HEK293 (cell line): ENCODE results near the gene P2RX4.

ENCODE experiments used
- CTCF ChIA-PET: fragments of 350-600 bp; formaldehyde crosslinking; extraction: SDS; loops from one replicate; lab custom pipeline; 2021; ENCODE audit warnings: antibody characterized with exemption; lab: Yijun Ruan, JAX
- POLR2A ChIA-PET: fragments of 300-600 bp; formaldehyde crosslinking; extraction: SDS; loops from one replicate; lab custom pipeline; 2020; ENCODE audit warnings: antibody characterized with exemption, inconsistent platforms; lab: Yijun Ruan, JAX
- H3K27ac ChIP-seq: fragments of 200-500 bp; sonication (Bioruptor generic); 2 replicates; pipeline ENCODE4 v1.5.1; 2014; ENCODE audit warnings: low read depth, low read length, control low read depth, inconsistent platforms; ENCODE audit errors: extremely low read depth
- H3K36me3 ChIP-seq, 2 experiments: fragments of 200-500 bp in 1 of 2; sonication (Bioruptor generic) in 1 of 2; 1 replicate in 1 of 2; 2 replicates in 1 of 2; pipeline ENCODE4 v1.5.1; 2014 to 2017; ENCODE audit warnings: inconsistent platforms in 2 of 2, low read length in 2 of 2; ENCODE audit not compliant: control insufficient read depth in 2 of 2, insufficient read depth in 1 of 2
- H3K4me1 ChIP-seq: fragments of 200-500 bp; sonication (Bioruptor generic); 2 replicates; pipeline ENCODE4 v1.5.1; 2014; ENCODE audit warnings: mild to moderate bottlenecking, low read length, inconsistent platforms; ENCODE audit not compliant: control insufficient read depth, insufficient read depth
- H3K4me3 ChIP-seq: 2 replicates; pipeline ENCODE4 v1.5.1; 2011; ENCODE audit warnings: low read depth, mild to moderate bottlenecking, control low read depth, low read length, moderate library complexity
- H3K9me3 ChIP-seq: fragments of 200-500 bp; sonication (Bioruptor generic); 2 replicates; pipeline ENCODE4 v1.5.1; 2014; ENCODE audit warnings: low read depth, low read length, inconsistent platforms; ENCODE audit not compliant: control insufficient read depth, insufficient read depth
- EGR2 ChIP-seq: fragments of 450-650 bp; formaldehyde crosslinking; IDR thresholded peaks from 2 replicates; pipeline ENCODE4 v1.5.1; 2016; ENCODE audit warnings: low read depth, missing biosample characterization, missing genetic modification characterization
- SALL2 ChIP-seq: fragments of 450-650 bp; formaldehyde crosslinking; IDR thresholded peaks from 2 replicates; pipeline ENCODE4 v1.5.0; 2017; ENCODE audit warnings: missing biosample characterization, mild to moderate bottlenecking, missing genetic modification characterization, borderline replicate concordance
- SCRT2 ChIP-seq: fragments of 450-650 bp; formaldehyde crosslinking; IDR thresholded peaks from 2 replicates; pipeline ENCODE4 v1.5.1; 2016; ENCODE audit warnings: missing biosample characterization, missing genetic modification characterization
- TSHZ1 ChIP-seq: fragments of 450-650 bp; formaldehyde crosslinking; IDR thresholded peaks from 2 replicates; pipeline ENCODE4 v1.5.1; 2016; ENCODE audit warnings: missing biosample characterization, missing genetic modification characterization, borderline replicate concordance
- ZBTB17 ChIP-seq: fragments of 450-650 bp; formaldehyde crosslinking; IDR thresholded peaks from 2 replicates; pipeline ENCODE4 v1.5.1; 2016; ENCODE audit warnings: missing biosample characterization, missing genetic modification characterization
- ZFHX2 ChIP-seq: fragments of 450-650 bp; formaldehyde crosslinking; conservative IDR thresholded peaks from 2 replicates; pipeline ENCODE4 v1.5.1; 2016; ENCODE audit warnings: missing biosample characterization, missing genetic modification characterization
- ZNF114 ChIP-seq: fragments of 450-650 bp; formaldehyde crosslinking; IDR thresholded peaks from 2 replicates; pipeline ENCODE4 v1.5.0; 2017; ENCODE audit warnings: missing biosample characterization, missing genetic modification characterization
- ZNF121 ChIP-seq: fragments of 450-650 bp; formaldehyde crosslinking; IDR thresholded peaks from 2 replicates; pipeline ENCODE4 v1.5.1; 2016; ENCODE audit warnings: missing biosample characterization, missing genetic modification characterization
- ZNF221 ChIP-seq: fragments of 450-650 bp; formaldehyde crosslinking; IDR thresholded peaks from 2 replicates; pipeline ENCODE4 v1.5.1; 2017; ENCODE audit warnings: missing biosample characterization, missing genetic modification characterization, borderline replicate concordance
- ZNF23 ChIP-seq: fragments of 450-650 bp; formaldehyde crosslinking; IDR thresholded peaks from 2 replicates; pipeline ENCODE4 v1.5.1; 2016; ENCODE audit warnings: missing biosample characterization, missing genetic modification characterization, borderline replicate concordance
- ZNF292 ChIP-seq: fragments of 450-650 bp; formaldehyde crosslinking; IDR thresholded peaks from 2 replicates; pipeline ENCODE4 v1.5.1; 2016; ENCODE audit warnings: low read depth, missing biosample characterization, missing genetic modification characterization, borderline replicate concordance
- ZNF366 ChIP-seq: fragments of 450-650 bp; formaldehyde crosslinking; conservative IDR thresholded peaks from 2 replicates; pipeline ENCODE4 v1.5.1; 2016; ENCODE audit warnings: missing biosample characterization, missing genetic modification characterization
- ZNF544 ChIP-seq: fragments of 450-650 bp; formaldehyde crosslinking; IDR thresholded peaks from 2 replicates; pipeline ENCODE4 v1.5.0; 2017; ENCODE audit warnings: missing biosample characterization, missing genetic modification characterization
- ZNF560 ChIP-seq: fragments of 450-650 bp; formaldehyde crosslinking; IDR thresholded peaks from 2 replicates; pipeline ENCODE4 v1.5.1; 2017; ENCODE audit warnings: missing biosample characterization, missing genetic modification characterization, borderline replicate concordance
- ZNF571 ChIP-seq: fragments of 450-650 bp; formaldehyde crosslinking; IDR thresholded peaks from 2 replicates; pipeline ENCODE4 v1.5.0; 2017; ENCODE audit warnings: missing biosample characterization, missing genetic modification characterization
- ZNF701 ChIP-seq: fragments of 450-650 bp; formaldehyde crosslinking; IDR thresholded peaks from 2 replicates; pipeline ENCODE4 v1.5.1; 2016; ENCODE audit warnings: missing biosample characterization, missing genetic modification characterization
- ZSCAN5A ChIP-seq: fragments of 450-650 bp; formaldehyde crosslinking; IDR thresholded peaks from 2 replicates; pipeline ENCODE4 v1.5.1; 2016; ENCODE audit warnings: missing biosample characterization, missing genetic modification characterization

Gene P2RX4

GRCh38 chr12:121250359-121250758 is 40.4 kb downstream of the P2RX4 start:
- Histone ChIP-seq H3K36me3 (peaks cover 9 to 83% of the 10 kb centered on the region in 2 experiments), H3K4me1 (no peaks in the 10 kb centered on the region), H3K4me3 (no peak overlapping the region), H3K9me3 (no peaks in the 10 kb centered on the region), H3K27ac (no peak overlapping the region)
- peak; percentile 73 for TF ChIP-seq ZFHX2 (tag by site-specific recombination)
- TF ChIP-seq EGR2 (tag by site-specific recombination): peak; percentile 86
- TF ChIP-seq ZNF571 (tag by site-specific recombination): no peak
- POLR2A ChIA-PET: interaction anchor here (1.2 kb wide), 1 partner anchor 102 kb away, joined by 4 read pairs; the partner anchor contains the start of gene ANAPC5
- CTCF ChIA-PET: interaction anchor here (1.1 to 1.8 kb wide), 2 partner anchors 12 to 193 kb away, joined by 4 to 5 read pairs; no protein-coding TSS in a partner anchor

- no peak overlapping the region for H3K4me3 ChIP-seq
- no peaks in the 10 kb centered on the region for H3K4me1 ChIP-seq
- peaks cover 9 to 83% of the 10 kb centered on the region in 2 experiments for H3K36me3 ChIP-seq
- H3K27ac ChIP-seq: no peak overlapping the region
- H3K9me3 ChIP-seq: no peaks in the 10 kb centered on the region
- ChIA-PET POLR2A (interaction anchor here (0.6 to 0.7 kb wide), 2 partner anchors 37 to 191 kb away, joined by 3 to 7 read pairs; no protein-coding TSS in a partner anchor), CTCF (interaction anchor here (0.7 kb wide), 1 partner anchor 562 kb away, joined by 3 read pairs; no protein-coding TSS in a partner anchor)
- peak; percentile 57; the same call in 1 of the 2 replicates for TF ChIP-seq ZNF23 (tag by site-specific recombination)
- no peak for TF ChIP-seq ZNF292 (tag by site-specific recombination)
- peak; percentile 53; the same call in 1 of the 2 replicates for TF ChIP-seq ZBTB17 (tag by site-specific recombination)
Observed at GRCh38 chr12:121251838-121252237, 41.9 kb downstream of the P2RX4 start.

- H3K27ac ChIP-seq: no peak overlapping the region
- no peak overlapping the region for H3K4me3 ChIP-seq
- no peaks in the 10 kb centered on the region for H3K4me1 ChIP-seq
- H3K36me3 ChIP-seq: peaks cover 9 to 73% of the 10 kb centered on the region in 2 experiments
- TF ChIP-seq ZNF544 (tag by site-specific recombination): no peak
- TF ChIP-seq TSHZ1: no peak
- TF ChIP-seq ZNF121 (tag by site-specific recombination): no peak
- no peak for TF ChIP-seq ZNF114 (tag by site-specific recombination)
- TF ChIP-seq ZSCAN5A (tag by site-specific recombination): no peak
- TF ChIP-seq SCRT2 (tag by site-specific recombination): no peak
- no peak for TF ChIP-seq ZNF560 (tag by site-specific recombination)
- no peak for TF ChIP-seq SALL2 (tag by site-specific recombination)
- TF ChIP-seq ZNF701 (tag by site-specific recombination): no peak
- TF ChIP-seq ZNF366 (tag by site-specific recombination): no peak
- no peak for TF ChIP-seq ZNF221 (tag by site-specific recombination)
- no peaks in the 10 kb centered on the region for H3K9me3 ChIP-seq
- POLR2A ChIA-PET: interaction anchor here (0.6 kb wide), 1 partner anchor 192 kb away, joined by 7 read pairs; no protein-coding TSS in a partner anchor
- CTCF ChIA-PET: no interaction called here
Observed at GRCh38 chr12:121252712-121253345, 42.9 kb downstream of the P2RX4 start.
